Keratinocyte (primary cell): ENCODE results near the gene SYK. TPM values are rescaled to one million over a fixed set of nuclear protein-coding genes. Genes with fewer than 3 reads are reported as not detected.

Source experiments
- DNase-seq: peaks from one replicate; pipeline ENCODE4 v3.0.0-alpha.2; 2011; ENCODE audit warnings: low read depth, missing footprints, low spot score
- FAIRE-seq: peaks from 2 replicates; lab custom pipeline; 2011; peaks lifted over from hg19 to GRCh38; lab: Jason Lieb, UNC
- H2AFZ ChIP-seq: 2 replicates; pipeline ENCODE4 v1.6.0; 2012; ENCODE audit warnings: low read length, control low read depth, inconsistent platforms; ENCODE audit not compliant: control insufficient read depth
- H3K27ac ChIP-seq: 2 replicates; pipeline ENCODE4 v1.5.1; 2011; ENCODE audit warnings: low read length; ENCODE audit not compliant: control insufficient read depth, insufficient read depth
- H3K27me3 ChIP-seq: 3 replicates; pipeline ENCODE4 v1.6.0; 2011; ENCODE audit warnings: low read length; ENCODE audit not compliant: control insufficient read depth, insufficient read depth; ENCODE audit errors: extremely low read depth
- H3K36me3 ChIP-seq, 2 experiments: 2 replicates in 1 of 2; 3 replicates in 1 of 2; pipeline ENCODE4 v1.5.1; 2011; ENCODE audit warnings: low read length in 2 of 2, mild to moderate bottlenecking in 1 of 2; ENCODE audit not compliant: control insufficient read depth in 2 of 2, insufficient read depth in 2 of 2; ENCODE audit errors: extremely low read depth in 1 of 2
- H3K4me1 ChIP-seq: 3 replicates; pipeline ENCODE4 v1.5.1; 2011; ENCODE audit warnings: low read length; ENCODE audit not compliant: control insufficient read depth, insufficient read depth; ENCODE audit errors: extremely low read depth
- H3K4me2 ChIP-seq: 3 replicates; pipeline ENCODE4 v1.6.0; 2011; ENCODE audit warnings: low read depth, low read length; ENCODE audit not compliant: control insufficient read depth, insufficient read depth; ENCODE audit errors: extremely low read depth
- H3K4me3 ChIP-seq, 3 experiments: fragments of 200-600 bp in 1 of 3; sonication (generic) in 1 of 3; 2 replicates in 2 of 3; 3 replicates in 1 of 3; pipeline ENCODE4 v1.5.1; 2011 to 2016; ENCODE audit warnings: low read length in 3 of 3, mild to moderate bottlenecking in 3 of 3, control low read depth in 2 of 3, inconsistent platforms in 1 of 3, low read depth in 1 of 3, mixed read lengths in 1 of 3, mixed run types in 1 of 3, moderate library complexity in 1 of 3; ENCODE audit not compliant: control insufficient read depth in 2 of 3, insufficient read depth in 2 of 3; ENCODE audit errors: extremely low read depth in 1 of 3
- H3K79me2 ChIP-seq: 2 replicates; pipeline ENCODE4 v1.6.0; 2012; ENCODE audit warnings: low read length; ENCODE audit not compliant: control insufficient read depth, insufficient read depth
- H3K9ac ChIP-seq: 3 replicates; pipeline ENCODE4 v1.6.0; 2011; ENCODE audit warnings: low read length; ENCODE audit not compliant: control insufficient read depth, insufficient read depth; ENCODE audit errors: extremely low read depth
- H3K9me1 ChIP-seq: 3 replicates; pipeline ENCODE4 v1.6.0; 2011; ENCODE audit warnings: low read length; ENCODE audit not compliant: control insufficient read depth, insufficient read depth; ENCODE audit errors: extremely low read depth
- H3K9me3 ChIP-seq: 2 replicates; pipeline ENCODE4 v1.5.1; 2012; ENCODE audit warnings: low read depth, low read length; ENCODE audit not compliant: control insufficient read depth
- H4K20me1 ChIP-seq: 3 replicates; pipeline ENCODE4 v1.6.0; 2011; ENCODE audit warnings: low read length; ENCODE audit not compliant: control insufficient read depth, insufficient read depth; ENCODE audit errors: extremely low read depth
- EZH2 ChIP-seq: IDR thresholded peaks from one replicate; pipeline ENCODE4 v1.6.1; 2012; ENCODE audit warnings: inconsistent platforms, mild to moderate bottlenecking, low read length, moderate library complexity
- dilution Hi-C: fragments of 300-500 bp; cut with MboI; formaldehyde crosslinking; loops from one replicate; pipeline ENCODE4 v1.7.0; 2020; ENCODE audit warnings: low sequenced_read_pairs; ENCODE audit not compliant: extremely low pct_ligation_motif_present
- polyA plus RNA-seq, 5 experiments: library from polyadenylated mRNA; depleted of rRNA in 3 of 5; stranded (reverse) in 3 of 5; stranded (forward) in 1 of 5; unstranded in 1 of 5; fragments of >200 nt; gene quantifications; 1 replicate in 1 of 5; 2 replicates in 3 of 5; 3 replicates in 1 of 5; pipeline versions ENCODE4 v1.2.1 to v1.2.3, GENCODE V29; 2011 to 2012; ENCODE audit warnings: missing spikeins in 2 of 5, low read depth in 1 of 5, low replicate concordance in 1 of 5
- TF ChIP-seq, protein P1 (sequence below), 3 experiments: IDR thresholded peaks in 1 of 3; conservative IDR thresholded peaks in 1 of 3; optimal IDR thresholded peaks in 1 of 3; 2 replicates in 2 of 3; 3 replicates in 1 of 3; pipeline versions ENCODE3 to v1.5.1; 2011; ENCODE audit warnings: low read length in 3 of 3, mild to moderate bottlenecking in 3 of 3, moderate library complexity in 2 of 3, control low read depth in 1 of 3, inconsistent platforms in 1 of 3; ENCODE audit not compliant: insufficient read depth in 2 of 3; ENCODE audit errors: extremely low read depth in 1 of 3

The SYK gene
- polyA plus RNA-seq, 1 donor (not counting 4 experiments of a cell fraction or from before 2014, with no cell fraction given) = 2.0 TPM

DNA sequence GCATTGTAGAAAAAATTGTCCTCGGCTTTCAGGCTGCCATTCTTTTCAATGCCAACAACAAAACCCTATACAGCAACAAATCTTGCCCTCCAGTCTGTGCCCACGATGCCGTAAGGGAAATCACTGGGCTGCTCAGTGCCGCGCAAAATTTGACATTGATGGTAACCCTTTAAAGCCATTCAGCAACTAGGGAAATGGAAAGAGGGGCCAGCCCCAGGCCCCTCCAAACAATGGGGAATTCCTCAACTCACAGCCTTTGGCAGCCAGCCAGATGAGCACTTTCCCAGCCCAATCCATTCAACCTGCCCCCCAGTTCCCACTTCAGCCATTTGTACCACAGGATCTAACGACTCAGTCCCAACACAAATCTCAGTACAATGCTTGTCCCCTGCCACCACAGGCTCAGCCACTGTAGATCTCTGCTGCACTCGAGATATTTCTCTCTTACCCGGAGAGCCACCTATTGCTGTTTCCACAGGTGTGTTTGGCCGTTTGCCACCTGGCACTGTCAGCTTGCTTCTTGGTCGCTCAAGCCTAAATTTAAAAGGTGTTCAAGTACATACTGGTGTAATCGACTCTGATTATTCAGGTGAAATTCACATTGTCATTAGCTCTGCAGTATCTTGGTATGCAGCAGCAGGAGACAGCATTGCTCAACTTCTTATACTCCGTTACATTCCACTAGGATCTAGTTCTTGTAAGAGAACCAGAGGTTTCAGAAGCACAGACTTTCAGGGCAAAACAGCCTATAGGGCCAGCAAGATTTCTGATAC, 103.3 kb downstream of the SYK start:
- no peak overlapping the region for H3K4me2 ChIP-seq

DNA sequence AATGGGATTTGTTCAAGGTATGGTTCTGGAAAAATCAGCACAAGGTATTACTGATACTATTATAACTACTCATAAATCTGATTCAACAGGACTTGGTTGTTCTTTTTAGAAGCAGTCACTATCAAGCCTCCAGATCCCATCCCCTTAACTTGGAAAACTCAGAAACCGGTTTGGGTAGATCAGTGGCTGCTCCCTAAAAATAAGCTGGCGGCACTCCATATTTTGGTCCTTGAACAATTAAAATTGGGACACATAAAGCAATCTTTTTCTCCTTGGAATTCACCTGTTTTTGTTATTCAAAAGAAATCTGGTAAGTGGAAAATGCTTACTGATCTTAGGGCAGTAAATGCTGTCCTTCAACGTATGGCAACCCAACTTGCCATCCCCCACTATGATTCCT, 104.2 kb downstream of the SYK start:
- Histone ChIP-seq H3K27ac (no peak overlapping the region), H3K9ac (no peak overlapping the region), H3K4me3 (no peak overlapping the region), H3K4me1 (no peaks in the 10 kb centered on the region), H3K9me3 (no peaks in the 10 kb centered on the region), H2AFZ (no peak overlapping the region), H4K20me1 (no peaks in the 10 kb centered on the region), H3K9me1 (no peaks in the 10 kb centered on the region), H3K4me2 (no peak overlapping the region), H3K27me3 (peaks cover 3% of the 10 kb centered on the region), H3K79me2 (no peaks in the 10 kb centered on the region), H3K36me3 (no peaks in the 10 kb centered on the region)
- no peak for FAIRE-seq
- dilution Hi-C loops = no loop called here
- no peak for TF ChIP-seq EZH2
- TF ChIP-seq, protein P1, sequence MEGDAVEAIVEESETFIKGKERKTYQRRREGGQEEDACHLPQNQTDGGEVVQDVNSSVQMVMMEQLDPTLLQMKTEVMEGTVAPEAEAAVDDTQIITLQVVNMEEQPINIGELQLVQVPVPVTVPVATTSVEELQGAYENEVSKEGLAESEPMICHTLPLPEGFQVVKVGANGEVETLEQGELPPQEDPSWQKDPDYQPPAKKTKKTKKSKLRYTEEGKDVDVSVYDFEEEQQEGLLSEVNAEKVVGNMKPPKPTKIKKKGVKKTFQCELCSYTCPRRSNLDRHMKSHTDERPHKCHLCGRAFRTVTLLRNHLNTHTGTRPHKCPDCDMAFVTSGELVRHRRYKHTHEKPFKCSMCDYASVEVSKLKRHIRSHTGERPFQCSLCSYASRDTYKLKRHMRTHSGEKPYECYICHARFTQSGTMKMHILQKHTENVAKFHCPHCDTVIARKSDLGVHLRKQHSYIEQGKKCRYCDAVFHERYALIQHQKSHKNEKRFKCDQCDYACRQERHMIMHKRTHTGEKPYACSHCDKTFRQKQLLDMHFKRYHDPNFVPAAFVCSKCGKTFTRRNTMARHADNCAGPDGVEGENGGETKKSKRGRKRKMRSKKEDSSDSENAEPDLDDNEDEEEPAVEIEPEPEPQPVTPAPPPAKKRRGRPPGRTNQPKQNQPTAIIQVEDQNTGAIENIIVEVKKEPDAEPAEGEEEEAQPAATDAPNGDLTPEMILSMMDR (optimal IDR thresholded peaks at IDR 0.05 in 1 of 3, IDR thresholded peaks at IDR 0.05 in 1 of 3, conservative IDR thresholded peaks at IDR 0.05 in 1 of 3; ENCODE audit: extremely low read depth in 1 of 3, insufficient read depth in 2 of 3, low read length in 3 of 3) = no peak
- DNase-seq = no peak

More for the DNA sequence above, 103.3 kb downstream of the SYK start:
- DNase-seq (no peak), FAIRE-seq (no peak)
- H3K36me3 ChIP-seq = no peaks in the 10 kb centered on the region
- no peak for TF ChIP-seq EZH2
- TF ChIP-seq, protein P1 (optimal IDR thresholded peaks at IDR 0.05 in 1 of 3, IDR thresholded peaks at IDR 0.05 in 1 of 3, conservative IDR thresholded peaks at IDR 0.05 in 1 of 3; ENCODE audit: extremely low read depth in 1 of 3, insufficient read depth in 2 of 3, low read length in 3 of 3) = no peak
- no peaks in the 10 kb centered on the region for H3K4me1 ChIP-seq
- H3K27me3 ChIP-seq = peaks cover 3% of the 10 kb centered on the region
- no peak overlapping the region for H3K4me3 ChIP-seq
- no peaks in the 10 kb centered on the region for H3K79me2 ChIP-seq
- no peak overlapping the region for H3K9ac ChIP-seq
- dilution Hi-C loops = no loop called here
- H3K27ac ChIP-seq = no peak overlapping the region
- H3K9me1 ChIP-seq = no peaks in the 10 kb centered on the region
- H3K9me3 ChIP-seq = no peaks in the 10 kb centered on the region
- H2AFZ ChIP-seq = no peak overlapping the region
- no peaks in the 10 kb centered on the region for H4K20me1 ChIP-seq
